Activated CD4-positive, alpha-beta memory T cell treated with anti-CD3 and anti-CD28 coated beads, Interleukin-2, amount 10 ng/mL, durations not matched to agents 7 days and 5 days (primary cell): Measurements from ENCODE around the gene USP14. TPM values are rescaled to one million over a fixed set of nuclear protein-coding genes. Genes with fewer than 3 reads are reported as not detected.
"Not testable (repeated sequence)": the region's sequence is repeated elsewhere in the genome, so short reads cannot be mapped to it uniquely, and the experiment has no call there.

ENCODE experiments used
- CTCF ChIA-PET: fragments of 350-600 bp; sonication (Branson Sonifier 250); formaldehyde crosslinking; loops from one replicate; lab custom pipeline; 2021; ENCODE audit warnings: antibody characterized with exemption, inconsistent platforms; lab: Charles Lee
- POLR2A ChIA-PET: fragments of 350-600 bp; sonication (Branson Sonifier 250); formaldehyde crosslinking; loops from one replicate; lab custom pipeline; 2021; ENCODE audit warnings: antibody characterized with exemption; lab: Charles Lee
- DNase-seq: peaks from one replicate; pipeline ENCODE4 v3.0.0-alpha.2; 2020
- H3K27ac Mint-ChIP-seq: one replicate; pipeline ENCODE4 v1.8.0; 2021; ENCODE audit warnings: mild to moderate bottlenecking, mixed read lengths
- H3K27me3 Mint-ChIP-seq: one replicate; pipeline ENCODE4 v1.8.0; 2021; ENCODE audit warnings: mixed read lengths
- H3K36me3 Mint-ChIP-seq: one replicate; pipeline ENCODE4 v1.8.0; 2021; ENCODE audit warnings: low read depth, mixed read lengths
- H3K4me1 Mint-ChIP-seq: one replicate; pipeline ENCODE4 v1.8.0; 2021; ENCODE audit warnings: mixed read lengths
- H3K4me3 Mint-ChIP-seq: one replicate; pipeline ENCODE4 v1.8.0; 2021; ENCODE audit warnings: mild to moderate bottlenecking, mixed read lengths
- H3K9me3 Mint-ChIP-seq: one replicate; pipeline ENCODE4 v1.8.0; 2021; ENCODE audit warnings: mixed read lengths
- total RNA-seq, 2 experiments: library from RNA; stranded (reverse); gene quantifications; one replicate each; pipeline ENCODE4 v1.2.3, GENCODE V29; 2021

Gene USP14
- total RNA-seq, result 10 to 100 TPM; 63.4 to 64.4 TPM

GRCh38 chr18:158128-159036 is at the start of gene USP14:
Gene USP14, plus strand, starts transcription at chr18:158557. Its CDS starts 142 bp downstream, at chr18:158699.
- H3K9me3 Mint-ChIP-seq, result no peaks in the 10 kb centered on the region
- H3K36me3 Mint-ChIP-seq, result peaks cover 13% of the 10 kb centered on the region
- DNase-seq, result peak; percentile 98
- ChIA-PET POLR2A (interaction anchor here (1.0 to 4.6 kb wide), 5 partner anchors 9 to 110 kb away, joined by 3 to 47 read pairs (median 5); partner anchors contain the start of gene THOC1), CTCF (interaction anchor here (0.8 to 1.0 kb wide), 3 partner anchors 13 to 554 kb away, joined by 3 to 4 read pairs (median 3); partner anchors contain the start of gene ENOSF1)
- H3K27me3 Mint-ChIP-seq, result no peaks in the 10 kb centered on the region
- peak within 1 kb of the TSS; percentile 92 for H3K4me3 Mint-ChIP-seq
- H3K27ac Mint-ChIP-seq, result peak within 1 kb of the TSS; percentile 92
- peaks cover 24% of the 10 kb centered on the region for H3K4me1 Mint-ChIP-seq

GRCh38 chr18:108665-109063 is 49.7 kb upstream of the USP14 start:
- POLR2A ChIA-PET, H3K27me3 Mint-ChIP-seq, H3K36me3 Mint-ChIP-seq, H3K27ac Mint-ChIP-seq, H3K4me3 Mint-ChIP-seq, H3K4me1 Mint-ChIP-seq, DNase-seq, CTCF ChIA-PET: not testable (repeated sequence)
- peaks cover 26% of the 10 kb centered on the region for H3K9me3 Mint-ChIP-seq

GRCh38 chr18:109130-109921 is 49.0 kb upstream of the USP14 start:
- H3K36me3 Mint-ChIP-seq, H3K27me3 Mint-ChIP-seq, H3K4me3 Mint-ChIP-seq, H3K4me1 Mint-ChIP-seq, H3K27ac Mint-ChIP-seq, POLR2A ChIA-PET, CTCF ChIA-PET: not testable (repeated sequence)
- peak; percentile 31 for DNase-seq
- H3K9me3 Mint-ChIP-seq, result peaks cover 26% of the 10 kb centered on the region

- H3K36me3 Mint-ChIP-seq, H3K4me1 Mint-ChIP-seq, H3K27ac Mint-ChIP-seq, POLR2A ChIA-PET, H3K4me3 Mint-ChIP-seq, CTCF ChIA-PET, H3K27me3 Mint-ChIP-seq: not testable (repeated sequence)
- DNase-seq, result peak; percentile 25
- peaks cover 26% of the 10 kb centered on the region for H3K9me3 Mint-ChIP-seq
Observed at GRCh38 chr18:109922-110261, 48.5 kb upstream of the USP14 start.

- H3K4me3 Mint-ChIP-seq, H3K36me3 Mint-ChIP-seq, CTCF ChIA-PET, DNase-seq, H3K27me3 Mint-ChIP-seq, POLR2A ChIA-PET, H3K27ac Mint-ChIP-seq, H3K4me1 Mint-ChIP-seq: not testable (repeated sequence)
- peaks cover 26% of the 10 kb centered on the region for H3K9me3 Mint-ChIP-seq
Observed at GRCh38 chr18:110351-111201, 47.8 kb upstream of the USP14 start.

GRCh38 chr18:111306-112014 is 46.9 kb upstream of the USP14 start:
- Mint-ChIP-seq H3K4me1 (peaks cover 10% of the 10 kb centered on the region), H3K4me3 (peak overlapping the region; percentile 81), H3K36me3 (peaks cover 4% of the 10 kb centered on the region), H3K27me3 (no peaks in the 10 kb centered on the region), H3K27ac (peak overlapping the region; percentile 79), H3K9me3 (peaks cover 26% of the 10 kb centered on the region)
- DNase-seq, result peak; percentile 75
- ChIA-PET POLR2A (no interaction called here), CTCF (no interaction called here)

- DNase-seq, CTCF ChIA-PET, H3K36me3 Mint-ChIP-seq, H3K4me1 Mint-ChIP-seq, H3K27ac Mint-ChIP-seq, H3K27me3 Mint-ChIP-seq, POLR2A ChIA-PET: not testable (repeated sequence)
- Mint-ChIP-seq H3K9me3 (peaks cover 21% of the 10 kb centered on the region), H3K4me3 (peak overlapping the region; percentile 38)
Observed at GRCh38 chr18:112015-112733, 46.2 kb upstream of the USP14 start.

- H3K27ac Mint-ChIP-seq, H3K27me3 Mint-ChIP-seq, H3K36me3 Mint-ChIP-seq, H3K4me1 Mint-ChIP-seq, H3K9me3 Mint-ChIP-seq, DNase-seq, CTCF ChIA-PET, H3K4me3 Mint-ChIP-seq, POLR2A ChIA-PET: not testable (repeated sequence)
Observed at GRCh38 chr18:120539-121260, 37.7 kb upstream of the USP14 start.

GRCh38 chr18:135045-135444 is 23.3 kb upstream of the USP14 start:
- Mint-ChIP-seq H3K27ac (no peak overlapping the region), H3K9me3 (peaks cover 3% of the 10 kb centered on the region), H3K27me3 (no peaks in the 10 kb centered on the region), H3K4me1 (peaks cover 2% of the 10 kb centered on the region), H3K4me3 (no peak overlapping the region), H3K36me3 (no peaks in the 10 kb centered on the region)
- DNase-seq, result no peak
- POLR2A ChIA-PET, result no interaction called here
- CTCF ChIA-PET, result no interaction called here

- CTCF ChIA-PET, result interaction anchor here (0.6 kb wide), 1 partner anchor 22 kb away, joined by 3 read pairs; the partner anchor contains the start of gene USP14
- H3K27ac Mint-ChIP-seq, result no peak overlapping the region
- no peaks in the 10 kb centered on the region for H3K36me3 Mint-ChIP-seq
- peak; percentile 33 for DNase-seq
- H3K9me3 Mint-ChIP-seq, result no peaks in the 10 kb centered on the region
- no peaks in the 10 kb centered on the region for H3K27me3 Mint-ChIP-seq
- POLR2A ChIA-PET, result no interaction called here
- H3K4me3 Mint-ChIP-seq, result no peak overlapping the region
- peaks cover 2% of the 10 kb centered on the region for H3K4me1 Mint-ChIP-seq
Observed at GRCh38 chr18:136433-136832, 21.9 kb upstream of the USP14 start.

GRCh38 chr18:137327-137726 is 21.0 kb upstream of the USP14 start:
- no peak for DNase-seq
- H3K9me3 Mint-ChIP-seq, result no peaks in the 10 kb centered on the region
- CTCF ChIA-PET, result interaction anchor here (0.7 kb wide), 1 partner anchor 19 kb away, joined by 3 read pairs; no protein-coding TSS in a partner anchor
- H3K4me1 Mint-ChIP-seq, result peaks cover 2% of the 10 kb centered on the region
- no peaks in the 10 kb centered on the region for H3K27me3 Mint-ChIP-seq
- no peak overlapping the region for H3K4me3 Mint-ChIP-seq
- POLR2A ChIA-PET, result no interaction called here
- no peaks in the 10 kb centered on the region for H3K36me3 Mint-ChIP-seq
- no peak overlapping the region for H3K27ac Mint-ChIP-seq
